Breast epithelium (tissue), 4 donors: Measurements from ENCODE around the gene TMEM187. TPM values are rescaled to one million over a fixed set of nuclear protein-coding genes. Genes with fewer than 3 reads are reported as not detected.

Source experiments
- DNase-seq, 2 donors: peaks; one replicate each; pipeline ENCODE4 v3.0.0-alpha.2; 2019; ENCODE audit warnings: low spot score in 2 of 2
- H3K27ac ChIP-seq, 2 donors: fragments of 200-600 bp; sonication (generic) in 1 of 2; one replicate each; pipeline ENCODE4 v1.5.1; 2016 to 2019; ENCODE audit warnings: mild to moderate bottlenecking in 1 of 2
- H3K27me3 ChIP-seq, 2 donors: fragments of 200-600 bp; sonication (generic) in 1 of 2; one replicate each; pipeline versions ENCODE4 v1.5.1 to v1.6.0; 2017 to 2019; ENCODE audit warnings: control low read depth in 1 of 2, mild to moderate bottlenecking in 1 of 2
- H3K36me3 ChIP-seq: fragments of 200-600 bp; one replicate; pipeline ENCODE4 v1.5.1; 2019
- H3K4me1 ChIP-seq, 2 donors: fragments of 200-600 bp; sonication (generic); one replicate each; pipeline ENCODE4 v1.5.1; 2016 to 2019; ENCODE audit warnings: control low read depth in 1 of 2
- H3K4me3 ChIP-seq, 3 donors: fragments of 200-600 bp; sonication (generic); 1 replicate in 2 of 3; 2 replicates in 1 of 3; pipeline ENCODE4 v1.5.1; 2016 to 2019; ENCODE audit warnings: mild to moderate bottlenecking in 3 of 3, moderate library complexity in 2 of 3
- H3K9me3 ChIP-seq, 2 donors: fragments of 200-600 bp; sonication (generic) in 1 of 2; one replicate each; pipeline ENCODE4 v1.5.1; 2016 to 2019; ENCODE audit warnings: control low read depth in 1 of 2
- CTCF ChIP-seq, 3 donors: fragments of 450-650 bp; IDR thresholded peaks; one replicate each; pipeline ENCODE4 v1.5.1; 2016 to 2017; ENCODE audit warnings: antibody characterized with exemption in 3 of 3, mild to moderate bottlenecking in 3 of 3, moderate library complexity in 3 of 3
- POLR2A ChIP-seq: fragments of 450-650 bp; IDR thresholded peaks from one replicate; pipeline ENCODE4 v1.6.1; 2016; ENCODE audit warnings: antibody characterized with exemption, mild to moderate bottlenecking, moderate library complexity
- POLR2AphosphoS5 ChIP-seq, 3 donors: sonication (generic); formaldehyde crosslinking; IDR thresholded peaks; one replicate each; pipeline ENCODE4 v1.6.1; 2017; ENCODE audit warnings: antibody characterized with exemption in 3 of 3
- intact Hi-C: fragments of 100-400 bp; cut with DNase I; formaldehyde crosslinking; loops from one replicate; pipeline ENCODE4 v1.15.1; 2023; ENCODE audit warnings: low total_unique reads
- total RNA-seq, 3 donors: library from RNA; depleted of rRNA; stranded (reverse); fragments of >200 nt; gene quantifications; one replicate each; pipeline ENCODE4 v1.1.0, GENCODE V29; 2016

Gene TMEM187
- total RNA-seq, 3 donors from 2014 or later, result 7.6 to 10.9 (median 8.2) TPM

DNA sequence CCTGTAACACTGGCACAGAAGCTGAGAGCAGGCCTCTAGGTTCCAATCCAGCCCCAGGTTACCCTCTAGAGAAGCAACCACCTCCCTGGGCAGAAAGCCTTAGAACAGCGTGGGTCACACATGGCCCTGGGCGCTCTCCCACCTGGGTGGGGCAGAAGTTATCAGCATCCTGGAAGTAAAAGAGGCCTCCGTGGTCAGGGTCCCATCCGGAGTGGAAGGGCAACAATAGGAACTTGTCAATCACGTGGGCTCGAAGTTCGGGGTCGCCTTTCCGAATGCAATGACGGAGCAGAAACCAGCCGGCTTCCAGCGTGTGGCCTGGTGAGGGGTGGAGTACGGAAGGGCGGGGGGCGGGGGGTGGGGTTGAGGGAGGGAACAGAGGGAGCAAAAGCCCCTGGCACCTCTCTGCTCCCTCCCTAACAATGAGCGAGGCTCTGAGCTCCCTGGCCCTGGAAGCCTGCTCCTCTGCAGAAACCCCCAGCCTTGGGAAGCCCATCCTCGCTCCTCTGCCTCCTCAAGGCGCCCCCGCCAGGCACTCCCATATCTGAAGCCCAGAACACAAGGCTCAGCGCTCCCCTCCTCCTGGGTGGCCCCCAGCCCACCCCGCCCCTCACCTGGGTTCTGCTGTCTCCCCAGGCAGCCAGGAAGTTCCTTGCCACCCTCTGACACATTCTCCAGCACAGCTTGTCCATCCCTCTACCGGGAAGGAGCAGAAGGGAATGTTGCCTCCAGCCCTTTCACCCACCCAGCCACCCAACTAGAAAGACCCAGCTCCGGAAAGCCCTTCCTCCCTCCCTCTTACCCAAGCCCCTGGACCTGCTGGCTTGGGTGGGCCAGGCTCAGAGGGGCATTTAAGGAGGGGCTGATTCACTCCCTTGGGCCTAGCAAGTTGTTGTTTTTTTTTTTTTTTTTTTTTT is 31.0 kb upstream of the TMEM187 start:
- Histone ChIP-seq H3K36me3 (no peaks in the 10 kb centered on the region), H3K9me3 (no peaks in the 10 kb centered on the region), H3K27ac (peak overlapping the region in 1 of 2 donors; percentile 25), H3K4me1 (no peaks in the 10 kb centered on the region), H3K4me3 (peak overlapping the region in 2 of 3 donors; percentile 9 to 28), H3K27me3 (peaks cover 0 to 45% of the 10 kb centered on the region in 2 donors)
- no peak for DNase-seq
- intact Hi-C loops, result no loop called here
- no peak for TF ChIP-seq POLR2A
- no peak for TF ChIP-seq CTCF (IDR thresholded peaks at IDR 0.05)
- TF ChIP-seq POLR2AphosphoS5 (IDR thresholded peaks at IDR 0.05), result no peak

GRCh38 chrX:153944140-153944799 is 28.3 kb upstream of the TMEM187 start, which contains the start of gene RENBP:
TSS of gene RENBP (minus strand) at chrX:153944643. CDS start at chrX:153944610, 33 bp downstream.
- Histone ChIP-seq H3K4me1 (no peaks in the 10 kb centered on the region), H3K27me3 (peaks cover 0 to 52% of the 10 kb centered on the region in 2 donors), H3K9me3 (no peaks in the 10 kb centered on the region), H3K36me3 (no peaks in the 10 kb centered on the region), H3K27ac (peak within 1 kb of the TSS in 1 of 2 donors; percentile 48), H3K4me3 (peak within 1 kb of the TSS; percentile 29 to 51 (median 43))
- DNase-seq, result no peak
- TF ChIP-seq CTCF (IDR thresholded peaks at IDR 0.05) (no peak), POLR2AphosphoS5 (IDR thresholded peaks at IDR 0.05) (no peak), POLR2A (no peak)
- intact Hi-C loops, result no loop called here

GRCh38 chrX:153944800-153945150 is 27.8 kb upstream of the TMEM187 start:
- H3K27ac ChIP-seq, result no peak overlapping the region
- no peaks in the 10 kb centered on the region for H3K4me1 ChIP-seq
- H3K4me3 ChIP-seq, result peak overlapping the region; percentile 29 to 51 (median 43)
- H3K36me3 ChIP-seq, result no peaks in the 10 kb centered on the region
- intact Hi-C loops, result no loop called here
- TF ChIP-seq POLR2AphosphoS5 (IDR thresholded peaks at IDR 0.05) (no peak), CTCF (IDR thresholded peaks at IDR 0.05) (no peak), POLR2A (no peak)
- no peak for DNase-seq
- H3K9me3 ChIP-seq, result no peaks in the 10 kb centered on the region
- H3K27me3 ChIP-seq, result peaks cover 0 to 47% of the 10 kb centered on the region in 2 donors

- H3K27ac ChIP-seq, result no peak overlapping the region
- TF ChIP-seq CTCF (IDR thresholded peaks at IDR 0.05), result no peak
- no peak for TF ChIP-seq POLR2A
- TF ChIP-seq POLR2AphosphoS5 (IDR thresholded peaks at IDR 0.05), result no peak
- no peak overlapping the region for H3K4me3 ChIP-seq
- H3K27me3 ChIP-seq, result peaks cover 0 to 39% of the 10 kb centered on the region in 2 donors
- intact Hi-C loops, result no loop called here
- H3K36me3 ChIP-seq, result no peaks in the 10 kb centered on the region
- DNase-seq, result no peak
- H3K4me1 ChIP-seq, result no peaks in the 10 kb centered on the region
- no peaks in the 10 kb centered on the region for H3K9me3 ChIP-seq
These were observed 26.3 kb upstream of the TMEM187 start for GRCh38 chrX:153945956-153946943.
